Activated T-cell treated with anti-CD3 and anti-CD28 coated beads, Interleukin-2, amount 50 U/mL, for 24 hours (primary cell): ENCODE measurements around the gene GNA12.
"Not testable (repeated sequence)": the region's sequence is repeated elsewhere in the genome, so short reads cannot be mapped to it uniquely, and the experiment has no call there.

Source experiments
- DNase-seq: peaks from one replicate; pipeline ENCODE4 v3.0.0-alpha.2; 2020
- H3K27ac Mint-ChIP-seq: 2 replicates; pipeline ENCODE4 v1.8.0; 2020; ENCODE audit warnings: mild to moderate bottlenecking, mixed read lengths
- H3K27me3 Mint-ChIP-seq: 2 replicates; pipeline ENCODE4 v1.8.0; 2020; ENCODE audit warnings: mixed read lengths
- H3K36me3 Mint-ChIP-seq: 2 replicates; pipeline ENCODE4 v1.8.0; 2020; ENCODE audit warnings: low read depth, mixed read lengths
- H3K4me1 Mint-ChIP-seq: 2 replicates; pipeline ENCODE4 v1.8.0; 2020; ENCODE audit warnings: low read depth, mixed read lengths
- H3K4me3 Mint-ChIP-seq: 2 replicates; pipeline ENCODE4 v1.8.0; 2020; ENCODE audit warnings: mild to moderate bottlenecking, moderate library complexity, mixed read lengths
- H3K9me3 Mint-ChIP-seq: 2 replicates; pipeline ENCODE4 v1.8.0; 2020; ENCODE audit warnings: mixed read lengths

GNA12 gene

GRCh38 chr7:2729031-2729892 lies 114.8 kb downstream of the GNA12 start:
- no peaks in the 10 kb centered on the region for H3K27me3 Mint-ChIP-seq
- H3K9me3 Mint-ChIP-seq = no peaks in the 10 kb centered on the region
- H3K36me3 Mint-ChIP-seq = peaks cover 54% of the 10 kb centered on the region
- peaks cover 21% of the 10 kb centered on the region for H3K4me1 Mint-ChIP-seq
- peak; percentile 16 for DNase-seq
- no peak overlapping the region for H3K4me3 Mint-ChIP-seq
- H3K27ac Mint-ChIP-seq = no peak overlapping the region

GRCh38 chr7:2728316-2729030 lies 115.6 kb downstream of the GNA12 start:
- peaks cover 17% of the 10 kb centered on the region for H3K4me1 Mint-ChIP-seq
- no peak for DNase-seq
- no peak overlapping the region for H3K4me3 Mint-ChIP-seq
- H3K27ac Mint-ChIP-seq = no peak overlapping the region
- no peaks in the 10 kb centered on the region for H3K27me3 Mint-ChIP-seq
- no peaks in the 10 kb centered on the region for H3K9me3 Mint-ChIP-seq
- peaks cover 51% of the 10 kb centered on the region for H3K36me3 Mint-ChIP-seq

- peaks cover 48% of the 10 kb centered on the region for H3K36me3 Mint-ChIP-seq
- H3K4me3 Mint-ChIP-seq, H3K27ac Mint-ChIP-seq, DNase-seq, H3K4me1 Mint-ChIP-seq, H3K27me3 Mint-ChIP-seq, H3K9me3 Mint-ChIP-seq: not testable (repeated sequence)
Observed at GRCh38 chr7:2727206-2727605, 116.9 kb downstream of the GNA12 start.

- no peak overlapping the region for H3K27ac Mint-ChIP-seq
- peaks cover 1% of the 10 kb centered on the region for H3K4me1 Mint-ChIP-seq
- H3K9me3 Mint-ChIP-seq = no peaks in the 10 kb centered on the region
- peaks cover 41% of the 10 kb centered on the region for H3K36me3 Mint-ChIP-seq
- no peaks in the 10 kb centered on the region for H3K27me3 Mint-ChIP-seq
- H3K4me3 Mint-ChIP-seq = no peak overlapping the region
- peak; percentile 20 for DNase-seq
Observed at GRCh38 chr7:2726316-2727018, 117.6 kb downstream of the GNA12 start.

GRCh38 chr7:2725178-2726105 lies 118.7 kb downstream of the GNA12 start:
- Mint-ChIP-seq H3K9me3 (no peaks in the 10 kb centered on the region), H3K36me3 (peaks cover 31% of the 10 kb centered on the region), H3K4me1 (peaks cover 10% of the 10 kb centered on the region), H3K27ac (no peak overlapping the region), H3K27me3 (no peaks in the 10 kb centered on the region), H3K4me3 (no peak overlapping the region)
- DNase-seq = peak; percentile 21

- Mint-ChIP-seq H3K9me3 (no peaks in the 10 kb centered on the region), H3K27me3 (no peaks in the 10 kb centered on the region), H3K4me3 (no peak overlapping the region), H3K4me1 (peaks cover 16% of the 10 kb centered on the region), H3K27ac (no peak overlapping the region), H3K36me3 (peaks cover 22% of the 10 kb centered on the region)
- DNase-seq = peak; percentile 25
Observed at GRCh38 chr7:2724453-2725177, 119.5 kb downstream of the GNA12 start.

- H3K9me3 Mint-ChIP-seq, H3K27me3 Mint-ChIP-seq, DNase-seq, H3K27ac Mint-ChIP-seq, H3K4me3 Mint-ChIP-seq: not testable (repeated sequence)
- Mint-ChIP-seq H3K4me1 (peaks cover 21% of the 10 kb centered on the region), H3K36me3 (peaks cover 18% of the 10 kb centered on the region)
Observed at GRCh38 chr7:2724036-2724435, 120.1 kb downstream of the GNA12 start.

- DNase-seq = peak; percentile 28
- no peak overlapping the region for H3K4me3 Mint-ChIP-seq
- peaks cover 29% of the 10 kb centered on the region for H3K4me1 Mint-ChIP-seq
- H3K36me3 Mint-ChIP-seq = peaks cover 14% of the 10 kb centered on the region
- no peaks in the 10 kb centered on the region for H3K27me3 Mint-ChIP-seq
- H3K27ac Mint-ChIP-seq = no peak overlapping the region
- no peaks in the 10 kb centered on the region for H3K9me3 Mint-ChIP-seq
Observed at GRCh38 chr7:2723138-2723850, 120.8 kb downstream of the GNA12 start.

- H3K36me3 Mint-ChIP-seq = peaks cover 11% of the 10 kb centered on the region
- H3K27me3 Mint-ChIP-seq = no peaks in the 10 kb centered on the region
- DNase-seq = peak; percentile 11
- H3K27ac Mint-ChIP-seq = no peak overlapping the region
- no peaks in the 10 kb centered on the region for H3K9me3 Mint-ChIP-seq
- no peak overlapping the region for H3K4me3 Mint-ChIP-seq
- H3K4me1 Mint-ChIP-seq = peaks cover 36% of the 10 kb centered on the region
Observed at GRCh38 chr7:2722591-2722990, 121.5 kb downstream of the GNA12 start.

- Mint-ChIP-seq H3K27ac (no peak overlapping the region), H3K4me1 (peaks cover 43% of the 10 kb centered on the region), H3K4me3 (no peak overlapping the region), H3K27me3 (no peaks in the 10 kb centered on the region), H3K9me3 (no peaks in the 10 kb centered on the region), H3K36me3 (peaks cover 10% of the 10 kb centered on the region)
- DNase-seq = no peak
Observed at GRCh38 chr7:2721842-2722241, 122.3 kb downstream of the GNA12 start.

GRCh38 chr7:2720024-2720423 lies 124.1 kb downstream of the GNA12 start:
- peaks cover 9% of the 10 kb centered on the region for H3K27me3 Mint-ChIP-seq
- DNase-seq = peak; percentile 58
- peaks cover 4% of the 10 kb centered on the region for H3K36me3 Mint-ChIP-seq
- peak overlapping the region; percentile 55 for H3K27ac Mint-ChIP-seq
- no peaks in the 10 kb centered on the region for H3K9me3 Mint-ChIP-seq
- no peak overlapping the region for H3K4me3 Mint-ChIP-seq
- peaks cover 61% of the 10 kb centered on the region for H3K4me1 Mint-ChIP-seq

GRCh38 chr7:2719007-2719406 lies 125.1 kb downstream of the GNA12 start:
- peak; percentile 83 for DNase-seq
- H3K4me1 Mint-ChIP-seq = peaks cover 67% of the 10 kb centered on the region
- peaks cover 4% of the 10 kb centered on the region for H3K36me3 Mint-ChIP-seq
- no peak overlapping the region for H3K4me3 Mint-ChIP-seq
- no peaks in the 10 kb centered on the region for H3K9me3 Mint-ChIP-seq
- peaks cover 19% of the 10 kb centered on the region for H3K27me3 Mint-ChIP-seq
- no peak overlapping the region for H3K27ac Mint-ChIP-seq
